Transverse colon (tissue), 3 donors: Measurements from ENCODE around the gene PPM1J.

ENCODE experiments used
- CTCF ChIP-seq, 5 experiments: fragments of 200-600 bp in 3 of 5; fragments of 450-650 bp in 2 of 5; sonication (generic) in 3 of 5; IDR thresholded peaks; 1 replicate in 2 of 5; 2 replicates in 3 of 5; pipeline ENCODE4 v1.5.1; 2016 to 2017; ENCODE audit warnings: antibody characterized with exemption in 5 of 5, inconsistent platforms in 3 of 5, mild to moderate bottlenecking in 2 of 5, moderate library complexity in 1 of 5
- EP300 ChIP-seq: sonication (generic); formaldehyde crosslinking; IDR thresholded peaks from one replicate; pipeline ENCODE4 v1.6.1; 2017; ENCODE audit warnings: antibody characterized with exemption, low read depth
- POLR2A ChIP-seq: fragments of 450-650 bp; IDR thresholded peaks from one replicate; pipeline ENCODE4 v1.6.1; 2016; ENCODE audit warnings: antibody characterized with exemption, mild to moderate bottlenecking, moderate library complexity

GRCh38 chr1:112686835-112687234 is 28.3 kb downstream of the PPM1J start:
- TF ChIP-seq CTCF (IDR thresholded peaks at IDR 0.05) (no peak), EP300 (no peak), POLR2A (no peak)
